DMS114 treated with DMSO at 0.1 percent for 48 hours (cell line): ENCODE measurements around the gene GOLGA1.
"Not testable (repeated sequence)": the region's sequence is repeated elsewhere in the genome, so short reads cannot be mapped to it uniquely, and the experiment has no call there.

Source experiments
- DNase-seq: peaks from one replicate; lab custom pipeline; 2025; ENCODE audit not compliant: unreplicated experiment; lab: John Stamatoyannopoulos, UW

Gene GOLGA1

DNA sequence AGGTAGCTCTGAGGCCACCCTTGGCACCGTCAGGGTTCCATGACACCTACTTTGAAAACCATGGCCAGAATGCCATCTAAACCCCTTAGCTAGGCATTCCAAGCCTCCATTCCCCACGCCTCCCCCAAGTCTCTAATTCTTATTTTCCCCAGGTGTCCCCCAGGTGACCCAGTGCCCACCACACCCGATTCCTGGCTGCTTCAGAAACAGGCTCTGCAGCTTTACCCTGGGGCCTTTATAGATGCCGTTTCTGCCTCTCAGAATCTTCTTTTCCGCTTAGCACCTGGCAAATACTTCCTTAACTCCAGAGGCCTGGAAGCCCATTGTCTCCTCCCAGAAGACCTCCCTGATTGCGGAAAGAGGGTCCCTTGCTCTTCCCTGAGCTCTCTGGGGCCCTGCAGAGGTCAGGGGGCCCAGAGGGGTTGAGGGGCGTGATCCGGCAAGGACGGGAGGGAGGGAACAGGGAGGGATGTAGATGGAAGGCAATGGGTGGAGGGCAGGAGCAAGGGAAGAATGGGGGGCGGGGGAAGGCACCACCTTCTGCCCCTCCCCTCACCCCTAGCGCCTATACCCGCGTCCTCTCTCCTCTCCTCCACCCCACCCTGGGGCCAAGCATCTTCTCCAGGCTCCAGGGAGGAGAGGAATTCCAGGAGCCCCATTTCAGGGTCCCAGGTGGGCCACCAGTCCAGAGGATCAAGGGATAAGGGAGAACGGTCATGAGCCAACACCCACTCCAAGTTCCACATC, 99.6 kb downstream of the GOLGA1 start:
- DNase-seq: no peak

DNA sequence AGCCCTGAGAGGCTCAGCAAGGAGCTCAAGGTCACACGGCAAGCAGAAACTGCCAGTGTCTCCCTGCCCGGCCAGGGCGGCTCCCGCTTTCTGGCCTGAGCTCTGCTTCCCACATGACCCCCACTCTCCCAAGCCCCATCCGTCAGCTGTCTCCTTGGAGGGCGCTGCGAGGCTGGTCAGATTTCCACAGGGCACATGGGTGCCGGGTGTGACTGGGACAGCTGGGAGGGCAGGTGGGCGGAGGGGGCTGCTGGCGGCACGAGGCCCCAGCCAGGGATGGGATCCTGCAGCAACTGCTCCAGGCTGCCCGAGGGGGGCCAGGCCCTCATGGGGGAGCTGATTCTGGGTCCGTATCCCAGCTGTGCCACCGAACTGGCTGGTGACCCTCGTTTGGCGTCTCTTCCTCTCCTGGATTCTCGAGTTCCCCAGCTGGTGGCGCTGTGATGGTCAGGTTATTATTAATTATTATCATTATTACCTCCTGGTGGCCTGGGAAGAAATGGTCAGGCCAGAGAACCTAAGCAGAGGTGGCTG, 100.5 kb downstream of the GOLGA1 start:
- no peak for DNase-seq

DNA sequence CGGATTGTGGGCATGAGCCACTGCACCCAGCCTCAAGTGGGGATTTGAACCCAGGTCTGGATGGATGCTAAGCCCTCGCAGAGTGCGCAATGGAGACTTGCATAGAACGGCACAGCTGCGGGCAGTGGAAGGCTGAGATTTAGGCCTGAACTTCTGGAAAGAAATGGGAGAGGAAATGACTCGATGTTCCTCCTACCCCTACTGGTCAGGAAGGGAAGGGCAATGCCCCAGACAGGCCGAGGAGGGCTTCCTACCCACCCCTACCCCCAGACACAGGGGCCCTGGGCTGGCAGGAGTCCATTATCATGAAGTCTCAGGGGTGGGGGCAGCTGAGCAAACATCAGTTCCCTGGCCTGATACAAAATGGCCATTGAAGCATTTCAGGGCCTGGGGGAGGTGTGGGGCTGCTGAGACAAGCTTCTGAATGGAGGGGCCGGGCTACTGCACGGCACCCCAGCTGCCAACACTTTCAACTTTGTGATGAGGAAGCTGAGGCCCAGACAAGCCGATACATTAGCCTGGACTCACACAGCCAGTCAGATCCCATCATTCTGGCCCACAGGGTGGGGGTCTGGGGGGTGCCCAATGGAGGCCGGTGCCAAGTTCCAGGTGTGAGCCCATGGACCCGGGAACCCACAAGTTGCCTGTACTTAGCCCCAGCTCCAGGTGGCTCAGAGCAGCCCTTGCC, 101.1 kb downstream of the GOLGA1 start:
- DNase-seq: no peak

DNA sequence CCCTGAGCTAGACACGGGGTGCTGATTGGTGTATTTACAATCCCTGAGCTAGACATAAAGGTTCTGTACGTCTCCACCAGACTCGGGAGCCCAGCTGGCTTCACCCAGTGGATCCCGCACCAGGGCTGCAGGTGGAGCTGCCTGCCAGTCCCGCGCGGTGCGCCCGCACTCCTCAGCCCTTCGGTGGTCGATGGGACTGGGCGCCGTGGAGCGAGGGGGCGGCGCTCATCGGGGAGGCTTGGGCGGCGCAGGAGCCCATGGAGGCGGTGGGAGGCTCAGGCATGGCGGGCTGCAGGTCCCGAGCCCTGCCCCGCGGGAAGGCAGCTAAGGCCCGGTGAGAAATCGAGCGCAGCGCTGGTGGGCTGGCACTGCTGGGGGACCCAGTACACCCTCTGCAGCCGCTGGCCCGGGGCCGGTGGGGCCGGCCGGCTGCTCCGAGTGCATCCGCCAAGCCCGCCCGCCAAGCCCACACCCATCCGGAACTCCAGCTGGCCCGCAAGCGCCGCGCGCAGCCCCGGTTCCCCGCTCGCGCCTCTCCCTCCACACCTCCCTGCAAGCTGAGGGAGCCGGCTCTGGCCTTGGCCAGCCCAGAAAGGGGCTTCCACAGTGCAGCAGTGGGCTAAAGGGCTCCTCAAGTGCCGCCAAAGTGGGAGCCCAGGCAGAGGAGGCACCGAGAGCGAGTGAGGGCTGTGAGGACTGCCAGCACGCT, 102.2 kb downstream of the GOLGA1 start:
- not testable (repeated sequence) for DNase-seq

DNA sequence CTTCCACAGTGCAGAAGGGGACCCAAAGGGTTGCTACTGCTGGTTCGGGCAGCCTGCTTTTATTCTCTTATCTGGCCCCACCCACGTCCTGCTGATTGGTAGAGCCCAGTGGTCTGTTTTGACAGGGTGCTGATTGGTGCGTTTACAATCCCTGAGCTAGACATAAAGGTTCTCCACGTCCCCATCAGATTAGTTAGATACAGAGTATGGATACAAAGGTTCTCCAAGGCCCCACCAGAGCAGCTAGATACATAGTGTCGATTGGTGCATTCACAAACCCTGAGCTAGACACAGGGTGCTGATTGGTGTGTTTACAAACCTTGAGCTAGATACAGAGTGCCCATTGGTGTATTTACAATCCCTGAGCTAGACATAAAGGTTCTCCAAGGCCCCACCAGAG, 102.8 kb downstream of the GOLGA1 start:
- not testable (repeated sequence) for DNase-seq

DNA sequence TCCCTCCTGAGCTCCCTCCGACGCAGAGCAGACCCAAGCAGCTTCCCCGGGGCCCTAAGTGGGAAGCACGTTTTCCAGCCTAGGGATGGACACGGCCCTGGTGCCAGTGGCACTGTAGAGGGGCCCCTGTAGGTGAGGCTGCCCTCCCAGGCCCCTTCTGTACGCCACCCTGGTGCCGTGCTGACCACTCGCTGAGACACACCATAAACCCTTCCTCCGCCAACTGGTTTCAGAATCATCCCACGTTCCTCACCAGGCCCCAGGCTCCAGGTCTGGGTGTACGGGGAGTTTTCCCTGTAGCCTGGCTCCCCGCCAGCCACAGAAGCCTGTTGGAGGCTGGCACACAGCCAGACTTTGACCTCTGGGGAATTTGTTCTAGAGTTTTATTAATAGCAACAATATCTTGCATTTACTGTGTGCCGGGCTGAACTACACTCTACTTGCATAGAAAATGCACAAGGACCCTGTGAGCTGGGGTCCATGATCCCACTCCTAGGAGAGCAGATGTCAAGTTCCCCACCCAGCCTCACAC, 105.8 kb downstream of the GOLGA1 start:
- no peak for DNase-seq

DNA sequence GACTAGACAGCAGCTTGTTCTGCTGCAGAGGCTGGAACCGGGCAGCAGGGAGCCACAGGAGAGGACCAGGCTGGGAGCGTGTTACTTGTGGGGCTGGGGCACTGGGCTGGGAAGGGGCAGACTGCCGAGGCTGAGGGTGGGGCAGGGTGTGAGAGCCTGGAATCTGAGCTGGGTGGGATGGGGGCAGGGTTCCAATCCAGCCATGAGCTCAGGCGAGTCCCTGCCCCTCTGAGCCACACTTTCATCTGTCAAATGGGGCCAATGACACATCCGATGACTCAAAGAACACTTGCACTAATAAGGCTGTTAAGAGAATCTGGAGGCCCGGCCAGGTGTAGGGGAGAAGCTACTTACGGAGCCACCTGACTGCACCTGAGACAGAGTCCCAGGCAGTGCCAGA, 106.3 kb downstream of the GOLGA1 start:
- DNase-seq: no peak

DNA sequence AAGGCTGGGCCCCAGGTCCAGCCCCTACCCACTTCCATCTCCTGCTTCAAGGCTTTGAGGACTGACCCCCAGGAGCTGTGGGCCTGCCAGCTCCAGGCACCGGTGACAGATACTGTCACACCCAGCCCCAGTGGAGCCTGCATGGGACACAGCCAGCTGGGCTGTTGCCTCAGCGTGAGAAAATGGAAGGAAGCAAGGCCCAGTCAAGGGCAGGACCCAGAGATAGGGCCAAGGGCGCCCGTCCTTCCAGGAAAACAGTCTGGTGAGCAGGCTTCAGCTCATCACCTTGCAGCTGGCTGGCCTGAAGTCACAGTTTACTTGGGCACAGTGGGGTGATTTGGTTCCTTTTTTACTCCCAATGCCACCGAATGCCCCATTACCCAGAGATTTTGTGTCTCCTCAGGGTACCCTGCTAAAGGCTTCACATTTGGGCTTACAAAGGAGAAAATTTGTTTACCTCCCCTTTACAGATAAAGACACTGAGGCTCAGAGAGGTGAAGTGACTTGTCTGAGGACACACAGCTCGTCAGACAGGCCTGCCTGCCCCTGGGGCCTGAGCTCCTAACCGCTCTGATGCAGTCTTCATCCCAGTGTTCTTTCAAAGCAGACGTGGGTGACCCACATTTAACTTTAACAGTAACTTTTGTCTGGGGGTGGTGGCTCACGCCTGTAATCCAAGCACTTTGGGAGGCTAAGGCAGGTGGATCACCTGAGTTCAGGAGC, 109.1 kb downstream of the GOLGA1 start:
- DNase-seq: no peak

DNA sequence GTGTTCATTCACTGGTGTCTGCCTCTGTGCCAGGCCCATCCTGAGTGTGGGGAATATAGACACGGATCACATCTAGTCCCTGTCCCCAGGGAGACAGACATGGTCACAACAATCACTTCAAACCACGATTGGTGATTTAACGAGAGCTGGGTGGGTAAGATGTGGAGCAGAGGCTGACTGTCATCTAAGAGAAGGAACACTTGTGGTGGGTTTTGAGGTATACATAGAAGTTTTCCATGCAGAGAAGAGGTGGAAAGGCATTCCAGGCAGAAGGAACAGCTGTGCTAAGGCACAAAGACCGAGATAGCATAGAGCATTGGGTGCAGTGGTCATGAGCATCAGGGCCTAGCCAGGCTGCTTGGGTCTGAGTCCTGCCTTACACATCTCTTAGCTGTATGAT, 110.3 kb downstream of the GOLGA1 start:
- no peak for DNase-seq

DNA sequence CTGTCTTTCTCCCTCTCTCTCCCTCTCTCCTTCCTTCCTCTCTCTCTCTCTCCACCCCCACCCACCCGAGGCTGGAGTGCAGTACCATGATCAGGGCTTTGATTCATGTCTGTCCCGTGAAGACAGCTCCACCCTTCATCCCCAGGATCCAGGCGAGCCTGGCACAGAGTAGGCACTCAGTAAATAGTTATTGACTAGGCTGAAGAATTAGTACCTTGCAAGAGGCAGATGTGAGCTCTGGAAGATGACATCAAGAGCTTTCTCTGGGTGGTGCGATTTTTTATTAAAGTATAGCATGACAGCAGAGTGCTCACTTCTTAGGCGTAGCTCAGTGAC, 111.6 kb downstream of the GOLGA1 start:
- DNase-seq: no peak

DNA sequence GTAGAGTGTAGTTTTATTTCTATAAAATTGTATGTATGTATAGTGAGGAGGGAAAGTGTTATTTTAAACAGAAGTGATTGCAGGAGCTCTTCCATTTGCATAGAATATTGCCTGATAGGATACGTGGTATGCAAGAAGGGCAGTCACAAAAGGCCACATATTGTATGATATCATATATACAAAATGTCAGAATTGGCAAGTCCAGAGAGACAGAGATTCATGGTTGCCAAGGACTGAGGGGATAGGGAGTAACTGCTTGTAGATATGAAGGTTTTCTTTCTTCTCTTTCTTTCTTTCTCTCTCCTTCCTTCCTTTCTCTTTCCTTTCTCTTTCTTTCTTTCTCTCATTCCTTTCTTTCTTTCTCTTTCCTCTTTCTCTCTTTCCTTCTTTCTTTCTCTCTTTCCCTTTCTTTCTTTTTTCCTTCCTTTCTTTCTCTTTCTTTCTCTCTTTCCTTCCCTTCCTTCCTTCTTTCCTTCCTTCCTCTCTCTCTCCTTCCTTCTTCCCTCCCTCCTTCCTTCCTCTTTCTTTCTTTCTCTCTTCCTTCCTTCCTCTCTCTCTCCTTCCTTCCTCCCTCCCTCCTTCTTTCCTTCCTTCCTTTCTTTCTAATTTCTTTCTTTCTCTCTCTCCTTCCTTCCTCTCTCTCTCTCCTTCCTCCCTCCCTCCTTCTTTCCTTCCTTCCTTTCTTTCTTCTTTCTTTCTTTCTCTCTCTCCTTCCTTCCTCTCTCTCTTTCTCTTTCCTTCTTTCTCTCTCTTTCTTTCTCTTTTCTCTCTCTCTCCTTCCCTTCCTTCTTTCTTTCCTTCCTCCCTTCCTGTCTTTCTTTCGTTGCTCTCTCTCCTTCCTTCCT, 112.2 kb downstream of the GOLGA1 start:
- no peak for DNase-seq
